Right lobe of liver (tissue), 6 donors: ENCODE results near the gene ADGRG6. TPM values are rescaled to one million over a fixed set of nuclear protein-coding genes. Genes with fewer than 3 reads are reported as not detected.

Experiments
- ATAC-seq, 4 donors: fragments of 200-7000 bp; cut with Tn5 transposase; one replicate each; pipeline ENCODE4 v1.9.1; 2020; ENCODE audit warnings: mild to moderate bottlenecking in 4 of 4, moderate library complexity in 4 of 4
- DNase-seq, 3 donors: peaks; one replicate each; pipeline ENCODE4 v3.0.0-alpha.2; 2020
- H3K27ac ChIP-seq, 3 donors: fragments of 200-600 bp; one replicate each; pipeline ENCODE4 v1.8.0; 2022
- H3K27me3 ChIP-seq, 2 donors: fragments of 200-600 bp; one replicate each; pipeline ENCODE4 v1.8.0; 2022
- H3K36me3 ChIP-seq, 4 donors: fragments of 200-600 bp; sonication (generic) in 1 of 4; one replicate each; pipeline versions ENCODE4 v1.5.1 to v1.8.0; 2017 to 2022; ENCODE audit warnings: control low read depth in 1 of 4
- H3K4me1 ChIP-seq, 4 donors: fragments of 200-600 bp; sonication (generic) in 1 of 4; one replicate each; pipeline versions ENCODE4 v1.5.1 to v1.8.0; 2017 to 2022; ENCODE audit warnings: control low read depth in 1 of 4
- H3K4me3 ChIP-seq, 3 donors: fragments of 200-600 bp; one replicate each; pipeline ENCODE4 v1.8.0; 2022
- H3K9me3 ChIP-seq, 4 donors: fragments of 200-600 bp; sonication (generic) in 1 of 4; one replicate each; pipeline versions ENCODE4 v1.5.1 to v1.8.0; 2017 to 2022; ENCODE audit warnings: control low read depth in 1 of 4
- POLR2A ChIP-seq: fragments of 450-650 bp; IDR thresholded peaks from one replicate; pipeline ENCODE4 v1.6.1; 2017; ENCODE audit warnings: antibody characterized with exemption, mild to moderate bottlenecking
- WGBS: methylation state at CpG from one replicate; pipeline ENCODE4 v1.1.6; 2018; ENCODE audit warnings: low coverage, low lambda C conversion rate; ENCODE audit not compliant: insufficient coverage; ENCODE audit errors: missing lambda C conversion rate; 5-methylcytosine and 5-hydroxymethylcytosine counted together
- intact Hi-C, 2 donors: fragments of 100-400 bp; cut with DNase I; formaldehyde crosslinking; loops; one replicate each; pipeline versions ENCODE4 v1.11.2 to v1.14.1; 2022
- total RNA-seq, 6 experiments: library from RNA; depleted of rRNA in 2 of 6; stranded (reverse); fragments of >200 nt in 2 of 6; fragmentation: NEBNext Ultra II Directional in 3 of 6; extraction: Animal tissue kit (Norgen Biotek cat#: 25700) in 3 of 6; gene quantifications; one replicate each; pipeline versions ENCODE4 v1.1.0 to v1.2.4, GENCODE V29; 2016 to 2023
- TF ChIP-seq, protein P1 (sequence below), 4 donors: fragments of 200-600 bp in 3 of 4; fragments of 450-650 bp in 1 of 4; IDR thresholded peaks; one replicate each; pipeline versions ENCODE4 v1.5.1 to v1.8.0; 2016 to 2022; ENCODE audit warnings: antibody characterized with exemption in 4 of 4, mild to moderate bottlenecking in 2 of 4
- donor health status: DM: no; HTN: yes; CAD: no.
- donor health status: DM: no; HTN: no; CAD: no.
- donor health status: DM: no; HTN: no; CAD: no.
- donor health status: DM: no; HTN: yes; CAD: no.
- donor health status: DM: no; HTN: yes; CAD: no.

Gene ADGRG6
- total RNA-seq, 6 experiments from 2014 or later: 49.6 to 114 (median 94.6) TPM

DNA sequence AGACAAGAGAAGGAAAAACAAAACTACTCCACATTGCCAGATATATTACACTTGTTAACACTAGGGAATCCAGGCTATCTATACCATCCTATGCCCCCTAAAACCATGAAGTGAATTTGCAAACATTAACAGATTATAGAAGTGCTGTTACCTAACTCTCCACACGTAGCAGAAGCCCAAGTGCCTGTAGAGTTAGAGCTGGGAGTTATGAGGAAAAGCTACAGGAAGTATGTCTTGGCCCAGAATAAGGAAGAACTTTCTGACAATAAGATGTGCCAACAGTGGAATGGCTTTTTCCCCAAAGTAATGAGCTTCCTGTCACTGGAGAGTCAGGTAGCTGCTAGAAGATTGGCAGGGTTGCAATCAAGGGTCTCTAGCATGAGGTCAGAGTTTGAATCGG lies 32.5 kb downstream of the ADGRG6 start:
- ATAC-seq (peak in 1 of 4 donors; percentile 11), DNase-seq (no peak)
- Histone ChIP-seq H3K9me3 (no peaks in the 10 kb centered on the region), H3K27me3 (no peaks in the 10 kb centered on the region), H3K36me3 (no peaks in the 10 kb centered on the region), H3K27ac (peak overlapping the region in 2 of 3 donors; percentile 76 to 78), H3K4me3 (no peak overlapping the region), H3K4me1 (peaks cover 0 to 73% (median 23%) of the 10 kb centered on the region in 4 donors)
- intact Hi-C loops: no loop called here
- TF ChIP-seq, protein P1, sequence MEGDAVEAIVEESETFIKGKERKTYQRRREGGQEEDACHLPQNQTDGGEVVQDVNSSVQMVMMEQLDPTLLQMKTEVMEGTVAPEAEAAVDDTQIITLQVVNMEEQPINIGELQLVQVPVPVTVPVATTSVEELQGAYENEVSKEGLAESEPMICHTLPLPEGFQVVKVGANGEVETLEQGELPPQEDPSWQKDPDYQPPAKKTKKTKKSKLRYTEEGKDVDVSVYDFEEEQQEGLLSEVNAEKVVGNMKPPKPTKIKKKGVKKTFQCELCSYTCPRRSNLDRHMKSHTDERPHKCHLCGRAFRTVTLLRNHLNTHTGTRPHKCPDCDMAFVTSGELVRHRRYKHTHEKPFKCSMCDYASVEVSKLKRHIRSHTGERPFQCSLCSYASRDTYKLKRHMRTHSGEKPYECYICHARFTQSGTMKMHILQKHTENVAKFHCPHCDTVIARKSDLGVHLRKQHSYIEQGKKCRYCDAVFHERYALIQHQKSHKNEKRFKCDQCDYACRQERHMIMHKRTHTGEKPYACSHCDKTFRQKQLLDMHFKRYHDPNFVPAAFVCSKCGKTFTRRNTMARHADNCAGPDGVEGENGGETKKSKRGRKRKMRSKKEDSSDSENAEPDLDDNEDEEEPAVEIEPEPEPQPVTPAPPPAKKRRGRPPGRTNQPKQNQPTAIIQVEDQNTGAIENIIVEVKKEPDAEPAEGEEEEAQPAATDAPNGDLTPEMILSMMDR (IDR thresholded peaks at IDR 0.05): no peak
- TF ChIP-seq POLR2A: no peak
- 11% methylated on average over 2 of the region's 2 CpGs for WGBS

DNA sequence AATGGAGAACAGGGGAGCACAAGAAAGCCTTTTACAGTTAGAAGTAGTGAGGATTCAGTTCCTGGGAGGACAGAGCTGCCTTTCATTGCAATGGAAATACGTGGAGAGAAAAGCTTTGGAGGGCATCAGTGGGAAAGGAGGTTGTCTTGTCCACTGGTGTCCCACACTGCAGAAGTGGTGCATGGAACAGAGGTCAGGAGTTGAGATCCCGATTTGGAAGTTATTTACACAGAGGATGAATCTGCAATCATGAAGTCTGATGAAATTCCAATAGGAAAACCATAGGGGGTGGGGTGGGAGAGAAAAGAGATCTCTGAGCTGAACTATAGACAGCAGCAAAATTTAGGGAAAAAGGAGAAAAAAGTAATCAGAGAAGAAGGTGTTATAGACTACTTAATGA lies 33.6 kb downstream of the ADGRG6 start:
- Histone ChIP-seq H3K9me3 (no peaks in the 10 kb centered on the region), H3K27me3 (no peaks in the 10 kb centered on the region), H3K4me1 (peaks cover 0 to 67% (median 22%) of the 10 kb centered on the region in 4 donors), H3K36me3 (no peaks in the 10 kb centered on the region), H3K27ac (peak overlapping the region in 2 of 3 donors; percentile 76 to 78), H3K4me3 (peak overlapping the region in 1 of 3 donors; percentile 9)
- TF ChIP-seq POLR2A: no peak
- peak; percentile 70 to 82 (median 75) for ATAC-seq
- 23% methylated on average over 2 of the region's 2 CpGs for WGBS
- DNase-seq: peak in 1 of 3 donors; percentile 57
- intact Hi-C loops: no loop called here

DNA sequence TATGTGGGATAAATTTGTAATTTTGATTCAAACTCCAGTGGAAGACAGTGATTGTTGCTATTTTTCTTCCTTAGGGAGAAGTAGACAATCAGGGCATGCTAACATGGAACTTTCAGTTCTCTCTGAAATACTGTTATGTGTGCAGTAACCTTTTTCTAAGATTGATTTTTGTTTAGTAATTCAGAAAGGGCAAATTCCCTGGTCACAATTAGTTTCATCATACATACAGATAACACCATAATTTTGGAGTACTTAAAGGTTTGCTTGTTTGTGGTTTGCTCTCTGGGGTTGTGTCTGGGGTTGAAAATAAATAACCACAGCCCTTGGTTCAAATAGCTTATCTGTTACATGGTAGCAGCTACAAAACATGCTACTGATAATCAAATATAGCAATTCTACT lies 34.4 kb downstream of the ADGRG6 start:
- Histone ChIP-seq H3K27me3 (no peaks in the 10 kb centered on the region), H3K36me3 (no peaks in the 10 kb centered on the region), H3K4me3 (peak overlapping the region in 1 of 3 donors; percentile 9), H3K9me3 (no peaks in the 10 kb centered on the region), H3K27ac (peak overlapping the region; percentile 49 to 78 (median 76)), H3K4me1 (peaks cover 0 to 59% (median 19%) of the 10 kb centered on the region in 4 donors)
- TF ChIP-seq POLR2A: no peak
- TF ChIP-seq, protein P1 (IDR thresholded peaks at IDR 0.05): no peak
- peak; percentile 58 to 78 (median 62) for ATAC-seq
- intact Hi-C loops: no loop called here
- DNase-seq: no peak

DNA sequence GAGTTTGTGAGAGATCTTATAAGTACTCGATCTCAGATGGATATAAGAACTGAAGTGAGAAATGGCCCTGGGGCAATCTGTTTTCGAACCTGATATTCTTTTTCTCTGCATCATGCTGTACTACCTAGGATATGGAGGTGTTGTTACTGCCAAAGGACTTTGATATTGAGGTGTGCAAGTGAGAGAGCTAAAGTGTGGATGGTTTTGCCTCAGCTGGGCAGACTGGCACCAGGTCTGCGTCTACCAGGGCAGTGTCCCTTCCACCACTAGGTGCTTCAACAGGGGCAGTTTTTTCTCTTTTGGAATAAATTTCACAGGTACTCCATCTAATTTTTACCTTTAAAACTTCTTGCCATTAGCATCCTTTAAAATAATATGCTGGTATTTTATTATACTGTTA lies 35.0 kb downstream of the ADGRG6 start:
- intact Hi-C loops: no loop called here
- DNase-seq (peak in 2 of 3 donors; percentile 56 to 59), ATAC-seq (peak; percentile 70 to 89 (median 76))
- TF ChIP-seq, protein P1 (IDR thresholded peaks at IDR 0.05): peak in 2 of 4 donors; percentile 13 to 28
- no peak for TF ChIP-seq POLR2A
- no peaks in the 10 kb centered on the region for H3K27me3 ChIP-seq
- WGBS: 28% methylated on average over 3 of the region's 3 CpGs
- peak overlapping the region in 2 of 3 donors; percentile 76 to 78 for H3K27ac ChIP-seq
- H3K4me3 ChIP-seq: no peak overlapping the region
- H3K36me3 ChIP-seq: no peaks in the 10 kb centered on the region
- no peaks in the 10 kb centered on the region for H3K9me3 ChIP-seq
- peaks cover 0 to 53% (median 19%) of the 10 kb centered on the region in 4 donors for H3K4me1 ChIP-seq

DNA sequence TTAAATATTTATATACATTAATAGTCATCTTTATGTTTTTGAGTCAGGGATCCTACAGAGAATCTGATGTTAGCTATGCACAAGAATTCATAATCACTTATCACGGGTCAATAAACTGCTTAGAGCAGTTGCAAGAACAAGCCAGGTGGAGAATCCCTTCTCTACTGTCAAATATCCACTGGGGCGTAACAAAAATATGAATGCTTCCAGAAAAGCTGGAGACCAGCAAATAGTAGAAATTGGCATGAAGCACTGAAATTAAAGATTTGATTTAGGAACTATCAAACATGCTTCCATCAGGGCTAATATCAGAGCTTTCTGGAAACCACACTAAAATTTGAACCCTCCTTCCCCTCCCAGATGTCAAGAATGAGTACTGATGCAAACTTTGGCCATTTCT lies 37.3 kb downstream of the ADGRG6 start:
- WGBS: 94% methylated on average over 2 of the region's 2 CpGs
- DNase-seq (no peak), ATAC-seq (no peak)
- H3K27ac ChIP-seq: no peak overlapping the region
- peaks cover 0 to 35% (median 13%) of the 10 kb centered on the region in 4 donors for H3K4me1 ChIP-seq
- no peaks in the 10 kb centered on the region for H3K9me3 ChIP-seq
- H3K4me3 ChIP-seq: no peak overlapping the region
- TF ChIP-seq POLR2A: no peak
- TF ChIP-seq, protein P1 (IDR thresholded peaks at IDR 0.05): no peak
- intact Hi-C loops: no loop called here
- H3K36me3 ChIP-seq: no peaks in the 10 kb centered on the region
- no peaks in the 10 kb centered on the region for H3K27me3 ChIP-seq
